ENCODE data around the gene VPS33A. TPM values are rescaled to one million over a fixed set of nuclear protein-coding genes. Genes with fewer than 3 reads are reported as not detected.

The VPS33A gene
- total RNA-seq, 1 donor from 2014 or later, result 33.2 TPM

DNA sequence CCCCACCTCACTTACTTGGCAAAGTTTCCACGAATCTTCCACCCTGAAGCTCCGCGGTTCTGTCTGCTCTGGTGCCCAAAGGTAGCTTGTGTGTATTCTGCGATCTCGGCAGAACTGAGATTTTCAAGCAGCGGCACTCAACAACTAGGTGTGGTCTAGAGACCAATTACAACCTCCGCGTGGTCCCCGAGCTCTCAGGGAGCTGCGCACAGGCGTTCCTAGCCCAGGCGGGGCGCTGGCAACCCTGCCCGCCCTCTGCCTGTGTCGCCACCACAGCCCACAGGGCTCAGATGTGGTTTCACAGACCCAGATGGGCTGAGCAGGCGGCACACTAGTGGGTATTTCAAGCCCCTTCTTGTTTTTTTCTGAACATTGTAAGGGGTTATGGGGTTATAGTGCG lies 39.0 kb downstream of the VPS33A start:
- no peaks in the 10 kb centered on the region for H3K9me3 Mint-ChIP-seq
- peak overlapping the region; percentile 46 for H3K27ac Mint-ChIP-seq
- peaks cover 51% of the 10 kb centered on the region for H3K36me3 Mint-ChIP-seq (ENCODE audit: low read depth)
- intact Hi-C loops (cut with micrococcal nuclease), result loop anchor here (2.0 to 10.0 kb wide), 3 partner anchors 299 to 1137 kb away; partner anchors contain the start of genes KNTC1, RSRC2 and SBNO1
- ChIA-PET CTCF (no interaction called here), POLR2A (interaction anchor here (0.6 kb wide), 1 partner anchor 340 kb away, joined by 3 read pairs; no protein-coding TSS in a partner anchor)
- TF ChIP-seq CTCF (IDR thresholded peaks at IDR 0.05), result no peak
- no peak for ATAC-seq (ENCODE audit: low read depth)
- peak overlapping the region; percentile 52 for H3K4me3 Mint-ChIP-seq
- DNase-seq, result no peak
- no peaks in the 10 kb centered on the region for H3K27me3 Mint-ChIP-seq
- peaks cover 26% of the 10 kb centered on the region for H3K4me1 Mint-ChIP-seq

DNA sequence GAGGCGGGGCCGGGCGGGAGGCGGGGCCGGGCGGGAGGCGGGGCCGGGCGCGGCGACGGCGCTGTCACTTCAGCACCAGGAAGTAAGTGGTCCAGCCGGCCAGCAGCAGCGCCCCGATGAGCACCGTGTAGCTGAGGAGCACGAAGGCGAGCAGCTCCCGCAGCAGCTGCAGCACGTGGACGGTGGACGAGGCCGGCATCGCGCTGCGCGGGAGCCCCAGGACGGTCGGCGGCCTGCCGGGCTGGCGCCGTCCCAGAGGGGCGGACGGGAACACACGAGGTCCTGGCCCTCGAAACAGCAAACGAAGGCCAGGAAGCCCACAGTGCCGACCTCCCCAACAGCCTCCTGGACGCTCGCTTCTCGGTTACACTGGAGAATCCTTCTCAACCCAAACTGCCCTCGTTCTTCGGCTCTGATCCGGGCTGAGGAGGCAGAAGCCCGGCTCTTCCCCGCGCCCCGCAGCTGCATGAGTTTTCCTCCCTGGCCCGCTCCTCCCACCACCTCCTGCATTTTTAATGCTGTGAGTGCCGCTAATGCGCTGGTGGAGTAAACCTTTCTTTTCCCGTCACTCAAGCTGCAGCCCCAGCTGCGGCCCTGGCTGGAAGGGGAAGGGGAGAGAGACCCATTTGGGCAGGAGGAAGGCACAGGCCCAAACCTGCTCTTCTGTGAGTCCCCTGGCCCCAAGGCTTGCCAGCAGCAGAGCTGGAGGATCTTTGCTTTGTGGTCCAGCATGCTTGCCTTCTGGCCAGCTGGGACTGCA lies 39.7 kb downstream of the VPS33A start:
- no peak for TF ChIP-seq CTCF (IDR thresholded peaks at IDR 0.05)
- CTCF ChIA-PET, result no interaction called here
- Mint-ChIP-seq H3K27me3 (no peaks in the 10 kb centered on the region), H3K27ac (peak overlapping the region; percentile 46), H3K4me1 (peaks cover 26% of the 10 kb centered on the region), H3K36me3 (ENCODE audit: low read depth) (peaks cover 51% of the 10 kb centered on the region), H3K9me3 (no peaks in the 10 kb centered on the region), H3K4me3 (peak overlapping the region; percentile 62)
- intact Hi-C loops (cut with micrococcal nuclease), result loop anchor here (1.0 to 10.0 kb wide), 6 partner anchors 40 to 1138 kb away; partner anchors contain the start of genes KNTC1, PSMD9, RSRC2 and SBNO1
- ATAC-seq (ENCODE audit: low read depth) (no peak), DNase-seq (no peak)
- POLR2A ChIA-PET, result interaction anchor here (0.5 to 2.2 kb wide), 17 partner anchors 10 to 1935 kb away, joined by 3 to 32 read pairs (median 5); partner anchors contain the start of genes B3GNT4, KNTC1, LRRC43 and MLXIP

DNA sequence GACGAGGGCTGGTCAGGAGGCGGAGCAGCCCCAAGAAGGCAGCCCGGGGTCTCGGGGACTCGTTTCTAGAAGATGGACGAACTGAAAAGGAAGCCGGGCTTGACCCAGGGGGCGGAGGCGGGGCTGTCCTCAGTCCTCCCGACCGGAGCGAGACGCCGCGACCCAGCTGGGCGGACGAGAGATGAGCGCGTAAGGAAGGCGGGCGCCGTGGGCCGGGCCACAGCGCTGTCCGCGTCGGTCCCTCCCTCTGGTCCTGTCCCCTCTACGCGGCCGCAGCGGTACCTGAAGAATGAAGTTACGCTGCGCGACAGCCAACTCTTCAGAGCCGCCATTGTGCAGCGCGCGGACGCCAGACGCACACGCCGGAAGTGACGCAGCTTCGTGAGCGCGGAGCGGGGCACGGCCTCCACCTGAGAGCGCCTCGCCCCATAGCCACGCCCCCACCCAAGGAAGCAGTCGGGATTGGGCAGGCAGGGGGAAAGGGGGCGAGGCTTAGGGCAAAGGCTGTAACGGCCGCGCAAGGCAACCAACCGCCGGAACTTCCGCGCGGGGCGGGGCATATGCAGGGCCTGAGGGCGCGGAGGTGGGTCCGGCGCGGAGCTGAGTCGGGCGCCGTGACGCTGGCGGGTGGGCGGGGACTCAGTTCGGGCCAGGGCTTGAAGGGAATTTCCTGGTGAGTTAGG lies 40.5 kb downstream of the VPS33A start, which contains the start of gene DIABLO:
Gene DIABLO, minus strand, starts transcription at position 370 of the 683 bp plus-strand sequence. Its CDS starts 38 bp downstream, at position 332.
- intact Hi-C loops (cut with micrococcal nuclease), result loop anchor here (1.0 to 10.0 kb wide), 6 partner anchors 40 to 1139 kb away; partner anchors contain the start of genes KNTC1, PSMD9, RSRC2 and SBNO1
- ATAC-seq (ENCODE audit: low read depth) (peak; percentile 93), DNase-seq (peak; percentile 99)
- Mint-ChIP-seq H3K36me3 (ENCODE audit: low read depth) (peaks cover 51% of the 10 kb centered on the region), H3K27me3 (no peaks in the 10 kb centered on the region), H3K9me3 (no peaks in the 10 kb centered on the region), H3K4me1 (peaks cover 26% of the 10 kb centered on the region), H3K27ac (peak within 1 kb of the TSS; percentile 89), H3K4me3 (peak within 1 kb of the TSS; percentile 89)
- no peak for TF ChIP-seq CTCF (IDR thresholded peaks at IDR 0.05)
- ChIA-PET POLR2A (interaction anchor here (0.5 to 2.2 kb wide), 25 partner anchors 9 to 1934 kb away, joined by 3 to 32 read pairs (median 4); partner anchors contain the start of genes B3GNT4, KNTC1, LRRC43 and MLXIP), CTCF (interaction anchor here (0.7 kb wide), 1 partner anchor 95 kb away, joined by 3 read pairs; no protein-coding TSS in a partner anchor)

GRCh38 chr12:122216445-122216844 lies 49.8 kb downstream of the VPS33A start:
- ATAC-seq (ENCODE audit: low read depth), result no peak
- CTCF ChIA-PET, result no interaction called here
- Mint-ChIP-seq H3K27me3 (no peaks in the 10 kb centered on the region), H3K27ac (no peak overlapping the region), H3K4me3 (no peak overlapping the region), H3K9me3 (no peaks in the 10 kb centered on the region), H3K4me1 (no peaks in the 10 kb centered on the region), H3K36me3 (ENCODE audit: low read depth) (peaks cover 75% of the 10 kb centered on the region)
- no peak for TF ChIP-seq CTCF (IDR thresholded peaks at IDR 0.05)
- no peak for DNase-seq
- POLR2A ChIA-PET, result interaction anchor here (1.1 kb wide), 1 partner anchor 9 kb away, joined by 3 read pairs; the partner anchor contains the start of gene DIABLO
- intact Hi-C loops (cut with micrococcal nuclease), result no loop called here

Measured in activated B cell treated with CpG ODN at 0.5 μM for 24 hours (primary cell).